Transverse colon (tissue), 4 donors: ENCODE data around the gene WNK2. TPM values are rescaled to one million over a fixed set of nuclear protein-coding genes. Genes with fewer than 3 reads are reported as not detected.

Experiments
- DNase-seq: peaks from one replicate; pipeline ENCODE4 v3.0.0-alpha.2; 2019
- H3K27ac ChIP-seq, 4 donors: fragments of 200-600 bp; sonication (generic); 2 replicates each; pipeline ENCODE4 v1.5.1; 2016 to 2018; ENCODE audit warnings: inconsistent platforms in 4 of 4
- H3K27me3 ChIP-seq: fragments of 200-600 bp; sonication (generic); 2 replicates; pipeline ENCODE4 v1.5.1; 2017; ENCODE audit warnings: inconsistent platforms
- H3K36me3 ChIP-seq, 4 donors: fragments of 200-600 bp; sonication (generic); 2 replicates each; pipeline ENCODE4 v1.5.1; 2017 to 2019; ENCODE audit warnings: inconsistent platforms in 4 of 4
- H3K4me1 ChIP-seq, 4 donors: fragments of 200-600 bp; sonication (generic); 2 replicates each; pipeline ENCODE4 v1.5.1; 2017 to 2020; ENCODE audit warnings: inconsistent platforms in 4 of 4
- H3K4me3 ChIP-seq, 4 donors: fragments of 200-600 bp; sonication (generic); 1 replicate in 1 of 4; 2 replicates in 3 of 4; pipeline versions ENCODE4 v1.5.1 to v1.6.1; 2017 to 2019; ENCODE audit warnings: inconsistent platforms in 4 of 4
- H3K9me3 ChIP-seq, 2 donors: fragments of 200-600 bp; sonication (generic); 2 replicates each; pipeline ENCODE4 v1.5.1; 2017 to 2019; ENCODE audit warnings: inconsistent platforms in 2 of 2
- CTCF ChIP-seq, 5 experiments: fragments of 200-600 bp in 3 of 5; fragments of 450-650 bp in 2 of 5; sonication (generic) in 3 of 5; IDR thresholded peaks; 1 replicate in 2 of 5; 2 replicates in 3 of 5; pipeline ENCODE4 v1.5.1; 2016 to 2017; ENCODE audit warnings: antibody characterized with exemption in 5 of 5, inconsistent platforms in 3 of 5, mild to moderate bottlenecking in 2 of 5, moderate library complexity in 1 of 5
- EP300 ChIP-seq: sonication (generic); formaldehyde crosslinking; IDR thresholded peaks from one replicate; pipeline ENCODE4 v1.6.1; 2017; ENCODE audit warnings: antibody characterized with exemption, low read depth
- POLR2A ChIP-seq: fragments of 450-650 bp; IDR thresholded peaks from one replicate; pipeline ENCODE4 v1.6.1; 2016; ENCODE audit warnings: antibody characterized with exemption, mild to moderate bottlenecking, moderate library complexity
- POLR2AphosphoS5 ChIP-seq, 3 donors: sonication (generic); formaldehyde crosslinking; IDR thresholded peaks; one replicate each; pipeline ENCODE4 v1.6.1; 2016; ENCODE audit warnings: antibody characterized with exemption in 3 of 3
- WGBS, 2 donors: methylation state at CpG; one replicate each; pipeline ENCODE4 v1.1.5; 2018; ENCODE audit warnings: low coverage in 1 of 2; 5-methylcytosine and 5-hydroxymethylcytosine counted together
- in situ Hi-C, 4 donors: fragments of 200-750 bp; cut with MboI; loops; one replicate each; pipeline versions ENCODE4 v1.15.0 to v1.15.1; 2017; ENCODE audit warnings: low sequenced_read_pairs in 3 of 4, low pct_ligation_motif_present in 1 of 4, low pct_unique_long_range_greater_than_20kb in 1 of 4
- intact Hi-C: fragments of 100-400 bp; cut with DNase I; formaldehyde crosslinking; loops from one replicate; pipeline ENCODE4 v1.15.1; 2023; ENCODE audit warnings: low total_unique reads
- total RNA-seq, 4 donors: library from RNA; depleted of rRNA; stranded (reverse); fragments of >200 nt; gene quantifications; one replicate each; pipeline ENCODE4 v1.1.0, GENCODE V29; 2016

Gene WNK2
- total RNA-seq, 4 donors from 2014 or later: 133 to 618 (median 157) TPM

DNA sequence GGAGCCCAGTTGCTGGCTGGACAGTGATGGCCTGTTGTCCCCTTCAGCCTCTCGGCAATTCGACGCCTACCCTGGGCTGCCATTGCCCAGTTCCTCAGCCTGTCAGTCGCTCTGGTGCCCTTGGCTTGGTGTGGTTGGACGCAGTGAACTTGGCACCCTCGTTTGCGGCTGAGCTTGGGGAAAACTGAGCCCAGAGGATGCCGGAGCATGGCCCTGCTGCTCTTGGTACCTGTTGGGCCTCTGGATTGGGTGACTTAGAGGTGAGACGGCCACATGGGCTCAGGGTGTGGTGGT, 16.5 kb downstream of the WNK2 start:
- H3K4me1 ChIP-seq: peaks cover 31 to 90% (median 73%) of the 10 kb centered on the region in 4 donors
- H3K27me3 ChIP-seq: no peaks in the 10 kb centered on the region
- TF ChIP-seq EP300: no peak
- no peak for TF ChIP-seq POLR2A
- TF ChIP-seq POLR2AphosphoS5 (IDR thresholded peaks at IDR 0.05): no peak
- no peak for TF ChIP-seq CTCF (IDR thresholded peaks at IDR 0.05)
- peak; percentile 7 for DNase-seq
- in situ Hi-C loops: no loop called here
- peak overlapping the region; percentile 81 to 88 (median 86) for H3K27ac ChIP-seq
- no peaks in the 10 kb centered on the region for H3K9me3 ChIP-seq
- H3K36me3 ChIP-seq: no peaks in the 10 kb centered on the region
- intact Hi-C loops: no loop called here
- 78% methylated on average over 9 of the region's 9 CpGs; no CpG with 5 or more reads in 1 of the 2 donors for WGBS, 2 donors
- no peak overlapping the region for H3K4me3 ChIP-seq

- intact Hi-C loops (no loop called here), in situ Hi-C loops (no loop called here)
- H3K27me3 ChIP-seq: no peaks in the 10 kb centered on the region
- H3K4me1 ChIP-seq: peaks cover 37 to 91% (median 74%) of the 10 kb centered on the region in 4 donors
- no peak for TF ChIP-seq CTCF (IDR thresholded peaks at IDR 0.05)
- TF ChIP-seq POLR2A: no peak
- TF ChIP-seq POLR2AphosphoS5 (IDR thresholded peaks at IDR 0.05): no peak
- TF ChIP-seq EP300: no peak
- 43 to 71% methylated on average over 1 to 5 of the region's 5 CpGs for WGBS, 2 donors
- no peak overlapping the region for H3K4me3 ChIP-seq
- no peaks in the 10 kb centered on the region for H3K9me3 ChIP-seq
- no peak for DNase-seq
- H3K27ac ChIP-seq: peak overlapping the region; percentile 81 to 88 (median 86)
- no peaks in the 10 kb centered on the region for H3K36me3 ChIP-seq
These were observed 17.0 kb downstream of the WNK2 start for GRCh38 chr9:93200989-93201334.

- no peaks in the 10 kb centered on the region for H3K27me3 ChIP-seq
- H3K4me3 ChIP-seq: peak overlapping the region in 2 of 4 donors; percentile 15 to 27
- no peaks in the 10 kb centered on the region for H3K36me3 ChIP-seq
- in situ Hi-C loops (no loop called here), intact Hi-C loops (no loop called here)
- peak overlapping the region; percentile 81 to 88 (median 86) for H3K27ac ChIP-seq
- peaks cover 53 to 93% (median 74%) of the 10 kb centered on the region in 4 donors for H3K4me1 ChIP-seq
- TF ChIP-seq POLR2AphosphoS5 (IDR thresholded peaks at IDR 0.05) (no peak), POLR2A (no peak), EP300 (no peak), CTCF (IDR thresholded peaks at IDR 0.05) (no peak)
- no peaks in the 10 kb centered on the region for H3K9me3 ChIP-seq
- no peak for DNase-seq
- 58% methylated on average over 4 to 11 of the region's 11 CpGs for WGBS, 2 donors
These were observed 19.2 kb downstream of the WNK2 start for GRCh38 chr9:93203026-93203717.

DNA sequence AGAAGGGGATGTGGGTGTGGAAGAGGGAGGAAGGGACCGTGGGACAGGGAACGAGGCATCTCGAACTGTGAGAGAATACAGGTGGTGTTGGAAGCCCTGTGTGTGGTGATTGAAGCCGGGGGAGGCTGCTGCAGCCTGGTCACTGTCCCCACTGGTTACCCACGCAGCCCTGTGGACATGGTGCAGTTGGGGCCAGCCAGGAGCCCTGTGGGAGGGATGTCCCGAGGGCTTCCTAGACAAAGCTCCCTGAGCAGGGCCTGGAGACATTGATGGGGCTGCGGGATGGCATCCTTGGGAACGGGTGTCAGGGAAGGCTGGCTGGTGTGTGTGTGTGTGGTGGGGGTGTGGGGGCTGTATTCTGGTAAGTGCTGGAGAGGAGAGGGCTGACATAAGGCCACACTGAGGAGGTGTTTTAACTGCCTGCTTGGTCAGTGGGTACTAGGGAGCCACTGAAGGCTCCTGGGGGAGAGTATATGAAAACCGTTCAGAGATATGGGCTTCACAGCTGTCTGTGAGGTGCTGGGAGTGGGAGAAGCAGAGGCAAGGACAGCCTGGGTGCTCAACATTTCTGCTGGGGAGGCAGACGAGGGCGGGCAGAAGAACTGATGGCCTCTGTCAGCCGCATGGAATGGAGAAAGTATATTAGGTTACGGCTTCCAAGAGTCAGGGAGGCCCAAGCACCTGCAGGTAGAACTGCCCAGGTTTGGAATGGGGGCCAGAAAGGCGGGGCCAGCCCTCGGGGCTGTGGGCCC, 20.0 kb downstream of the WNK2 start:
- H3K27me3 ChIP-seq: no peaks in the 10 kb centered on the region
- H3K4me3 ChIP-seq: peak overlapping the region in 2 of 4 donors; percentile 15 to 27
- H3K27ac ChIP-seq: peak overlapping the region; percentile 81 to 88 (median 86)
- in situ Hi-C loops (no loop called here), intact Hi-C loops (no loop called here)
- H3K36me3 ChIP-seq: no peaks in the 10 kb centered on the region
- WGBS, 2 donors: 61% methylated on average over 3 to 15 of the region's 15 CpGs
- H3K4me1 ChIP-seq: peaks cover 58 to 93% (median 75%) of the 10 kb centered on the region in 4 donors
- H3K9me3 ChIP-seq: no peaks in the 10 kb centered on the region
- no peak for DNase-seq
- TF ChIP-seq POLR2A: no peak
- TF ChIP-seq POLR2AphosphoS5 (IDR thresholded peaks at IDR 0.05): no peak
- TF ChIP-seq EP300: no peak
- TF ChIP-seq CTCF (IDR thresholded peaks at IDR 0.05): no peak
